Epidermal melanocyte (primary cell): Measurements from ENCODE around the gene CSRNP2.
A peak's percentile ranks its signal among the peaks of the same experiment; 100 is the strongest.

Source experiments
- DNase-seq: peaks from one replicate; pipeline ENCODE4 v3.0.0; 2011; ENCODE audit warnings: low spot score; ENCODE audit not compliant: insufficient read length

CSRNP2 gene

GRCh38 chr12:51077930-51078329, 5.5 kb downstream of the CSRNP2 start:
- DNase-seq, result no peak

GRCh38 chr12:51076236-51076930, 7.0 kb downstream of the CSRNP2 start:
- DNase-seq, result no peak

DNA sequence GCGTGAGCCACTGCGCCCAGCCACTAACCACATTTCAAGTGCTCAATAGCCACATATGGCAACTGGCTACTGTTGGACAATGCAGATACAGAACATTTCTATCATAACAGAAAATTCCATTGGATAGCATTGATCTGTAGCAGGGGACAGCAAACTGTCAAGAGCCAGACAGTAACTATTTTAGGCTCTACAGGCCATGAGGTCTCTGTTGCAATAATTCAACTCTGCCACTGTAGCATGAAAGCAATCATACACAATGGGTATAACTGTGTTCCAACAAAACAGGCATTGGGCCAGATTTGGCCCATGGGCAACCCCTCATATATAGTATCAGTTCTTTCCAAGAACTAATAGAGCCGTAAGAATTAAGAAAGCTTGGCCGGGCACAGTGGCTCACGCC, 8.0 kb downstream of the CSRNP2 start:
- no peak for DNase-seq

DNA sequence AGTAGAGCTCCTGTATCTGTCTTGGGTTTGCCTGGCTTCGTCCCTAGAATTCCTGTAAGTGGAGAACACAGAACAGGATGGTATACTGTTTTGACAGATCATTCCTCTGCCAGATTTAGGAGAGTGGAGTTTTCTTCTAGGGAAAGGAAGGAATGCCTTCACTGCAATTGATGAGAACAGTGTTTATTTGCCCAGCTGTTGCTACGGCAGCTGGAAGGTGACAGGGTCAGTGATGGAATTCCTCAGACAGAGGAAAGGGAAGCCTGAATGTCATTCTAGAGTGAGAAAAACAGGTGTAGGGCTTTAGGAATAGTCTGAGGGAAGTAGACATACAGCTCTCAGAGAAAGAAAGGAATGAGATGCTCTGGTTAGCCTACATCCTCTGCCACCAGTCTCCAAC, 11.7 kb downstream of the CSRNP2 start:
- DNase-seq, result no peak

DNA sequence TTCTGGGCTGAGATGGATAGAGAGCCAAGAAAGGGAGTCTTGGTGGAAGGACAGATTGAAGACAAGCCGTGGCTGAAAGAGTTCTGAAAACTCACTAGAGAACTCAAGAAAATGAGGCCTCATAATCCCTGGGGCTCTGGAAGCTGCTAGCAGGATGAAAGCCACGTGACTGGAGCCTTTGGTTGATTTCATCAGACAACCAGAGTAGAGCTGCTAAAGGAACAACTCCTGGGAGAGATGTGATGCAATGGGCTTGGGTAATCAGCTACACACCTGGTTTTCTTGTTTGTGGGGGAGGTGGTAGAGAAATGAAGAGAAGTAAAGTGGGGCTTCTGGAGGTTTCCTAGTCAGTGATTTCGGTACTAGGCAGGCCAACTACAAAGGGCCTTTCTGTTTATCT, 13.4 kb downstream of the CSRNP2 start:
- no peak for DNase-seq

DNA sequence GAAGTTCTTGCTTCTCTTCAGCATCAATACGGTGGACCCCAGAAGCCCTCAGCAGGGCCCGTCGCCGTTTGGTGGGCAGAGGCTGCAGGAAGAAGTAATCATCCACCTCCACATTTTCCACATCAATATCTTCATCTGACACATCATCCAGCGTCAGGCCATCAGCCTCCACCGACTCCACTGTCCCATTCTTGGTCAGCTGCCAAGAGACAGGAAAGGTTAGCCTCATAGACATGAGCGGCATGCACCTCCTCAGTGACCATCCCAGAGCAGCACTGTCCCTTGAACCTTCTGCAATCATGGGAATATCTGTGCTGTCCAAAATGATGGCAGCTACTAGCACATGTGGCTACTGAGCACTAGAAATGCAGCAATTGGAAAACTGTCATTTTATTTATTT, 15.6 kb downstream of the CSRNP2 start:
- no peak for DNase-seq

- DNase-seq, result no peak
These were observed 16.2 kb downstream of the CSRNP2 start for GRCh38 chr12:51067229-51067628.

- no peak for DNase-seq
These were observed 17.9 kb downstream of the CSRNP2 start for GRCh38 chr12:51065530-51065929.

- DNase-seq, result no peak
These were observed 20.6 kb downstream of the CSRNP2 start for GRCh38 chr12:51062631-51063397.

DNA sequence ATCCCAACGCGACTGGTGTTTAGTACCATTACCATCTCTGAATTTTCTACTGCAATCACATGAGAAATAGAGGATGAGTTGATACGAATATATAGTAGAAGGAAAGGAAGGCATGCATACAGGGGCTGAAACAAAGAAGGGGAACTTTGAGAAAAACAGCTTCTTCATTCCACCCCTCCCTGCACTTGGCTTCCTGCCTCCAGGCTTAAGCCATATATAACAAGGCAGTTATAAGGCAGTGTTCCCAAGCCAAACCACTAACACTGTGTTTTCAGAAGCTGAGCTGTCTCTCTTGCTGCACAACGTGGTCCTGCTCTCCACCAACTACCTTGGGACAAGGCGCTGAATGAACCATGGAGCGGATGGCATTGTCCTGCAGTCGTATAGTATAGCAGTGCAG, 24.3 kb downstream of the CSRNP2 start:
- peak; percentile 49 for DNase-seq

- DNase-seq, result no peak
These were observed 27.2 kb downstream of the CSRNP2 start for GRCh38 chr12:51056242-51056641.

- no peak for DNase-seq
These were observed 28.3 kb downstream of the CSRNP2 start for GRCh38 chr12:51055060-51055459.

DNA sequence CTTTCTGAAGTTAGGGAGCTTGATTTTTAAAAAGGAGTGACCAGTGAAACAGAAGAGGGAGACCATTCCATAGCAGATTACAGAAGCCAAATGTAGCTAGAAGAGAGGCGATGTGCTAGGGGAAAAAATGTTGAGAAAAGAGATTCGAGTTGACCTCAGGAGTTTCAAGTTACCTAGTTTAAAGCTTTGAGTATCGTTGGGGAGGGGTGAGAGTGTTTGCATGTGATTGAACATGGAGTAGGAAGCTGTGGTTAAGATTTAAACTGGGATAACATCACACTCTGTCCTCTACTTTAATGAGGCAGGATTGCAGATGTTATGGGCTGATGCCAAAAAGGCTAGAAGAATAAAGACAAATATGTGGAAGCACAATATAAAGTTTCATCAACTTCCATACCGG, 31.6 kb downstream of the CSRNP2 start:
- no peak for DNase-seq

GRCh38 chr12:51049525-51049924, 33.9 kb downstream of the CSRNP2 start:
- DNase-seq, result no peak

- no peak for DNase-seq
These were observed 34.6 kb downstream of the CSRNP2 start for GRCh38 chr12:51048661-51049251.

GRCh38 chr12:51047655-51048540, 35.5 kb downstream of the CSRNP2 start, which contains the start of gene LETMD1:
TSS of gene LETMD1 (plus strand) at chr12:51048327. CDS start at chr12:51048357, 30 bp downstream.
- DNase-seq, result peak; percentile 93

DNA sequence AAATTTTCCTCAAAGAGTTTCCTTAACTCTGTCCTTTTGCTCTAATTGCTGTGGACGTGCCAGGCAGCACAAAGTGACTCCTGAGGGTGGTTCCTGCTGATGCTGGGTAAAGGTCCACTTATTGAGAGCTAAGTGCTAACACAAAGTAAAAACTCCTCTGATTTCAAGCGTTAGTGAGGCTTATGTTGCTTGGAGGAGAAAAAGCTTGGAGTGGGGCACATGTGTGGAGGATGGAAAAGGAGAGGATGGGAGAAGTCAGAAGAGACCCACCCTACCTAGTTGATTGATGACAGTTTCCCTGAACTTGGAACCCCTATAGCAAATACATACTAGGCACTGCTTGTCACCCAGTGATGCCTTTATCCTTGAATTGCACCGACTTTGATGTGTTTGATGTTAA, 47.1 kb downstream of the CSRNP2 start:
- DNase-seq, result no peak

DNA sequence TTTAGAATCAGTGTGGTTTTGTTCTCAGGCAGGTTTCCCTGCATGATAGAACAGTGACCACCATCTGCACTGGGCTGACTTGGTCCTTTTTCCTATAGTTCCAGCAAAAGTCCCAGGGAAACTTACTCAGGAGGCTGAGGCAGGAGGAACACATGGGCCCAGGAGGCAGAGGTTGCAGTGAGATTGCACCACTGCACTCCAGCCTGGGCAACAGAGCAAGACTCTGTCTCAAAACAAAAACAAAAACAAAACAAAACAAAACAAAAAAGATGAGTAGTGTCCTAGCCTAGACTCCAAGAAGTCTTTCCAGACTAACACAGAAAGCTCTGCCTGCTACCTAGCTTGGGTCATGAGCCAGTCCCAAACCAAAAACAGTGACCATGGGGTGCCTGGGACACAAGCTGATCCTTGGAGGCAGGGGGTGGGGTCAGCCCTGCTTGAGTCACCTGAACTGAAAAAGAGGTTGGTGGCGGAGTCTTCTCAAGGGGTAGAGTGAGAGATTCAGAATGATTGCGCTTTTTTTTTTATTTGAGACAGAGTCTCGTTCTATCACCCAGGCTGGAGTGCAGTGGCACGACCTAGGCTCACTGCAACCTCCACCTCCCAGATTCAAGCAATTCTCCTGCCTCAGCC, 49.8 kb downstream of the CSRNP2 start:
- DNase-seq, result no peak

- no peak for DNase-seq
These were observed 50.3 kb downstream of the CSRNP2 start for GRCh38 chr12:51033048-51033447.

- no peak for DNase-seq
These were observed 54.6 kb downstream of the CSRNP2 start for GRCh38 chr12:51028813-51029150.

DNA sequence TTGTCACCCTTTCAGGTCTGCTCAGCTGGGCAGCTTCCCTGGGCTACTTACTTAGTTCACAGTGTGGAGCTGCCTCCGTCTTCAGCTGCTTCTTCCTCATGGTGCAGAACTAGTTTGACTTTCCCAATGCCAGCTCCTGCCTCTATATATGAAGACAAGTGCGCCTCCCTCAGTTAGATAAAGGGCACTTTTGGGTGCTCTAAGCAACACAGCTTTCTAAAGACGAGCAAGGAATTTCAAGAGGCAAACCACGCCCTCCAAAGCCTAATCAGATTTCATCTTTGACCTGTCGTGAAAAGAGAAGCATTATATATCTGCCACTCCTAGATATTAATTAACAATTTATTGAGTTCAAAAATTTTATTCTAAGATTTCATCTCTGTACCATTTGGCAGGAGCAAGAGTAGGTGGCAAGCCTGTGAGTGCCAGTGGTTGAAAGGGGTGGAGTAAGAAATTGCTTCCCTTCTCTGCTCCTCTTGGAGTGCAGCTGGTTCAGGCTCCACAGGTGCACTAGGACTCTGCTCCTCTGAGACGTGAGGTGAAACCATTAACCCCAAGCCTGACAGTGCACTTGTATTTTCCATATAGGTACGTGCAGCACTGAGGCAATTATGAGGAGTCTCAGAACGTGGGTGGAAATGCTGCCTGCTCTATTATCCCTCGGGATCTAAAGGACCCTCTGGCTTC, 55.1 kb downstream of the CSRNP2 start:
- DNase-seq, result no peak
